HepG2 (cell line): ENCODE results near the gene CHMP5. TPM values are rescaled to one million over a fixed set of nuclear protein-coding genes. Genes with fewer than 3 reads are reported as not detected.

Experiments
- ATAC-seq: fragments of 200-7000 bp; cut with Tn5 transposase; 3 replicates; pipeline ENCODE4 v1.9.1; 2020; ENCODE audit warnings: mild to moderate bottlenecking, moderate library complexity
- BruUV-seq: library from RNA; stranded (reverse); fragments of 400-500 nt; replicated peaks from 2 replicates; lab custom pipeline; 2021; lab: Mats Ljungman, UMichigan
- CTCF ChIA-PET: fragments of 300-600 bp; formaldehyde crosslinking; extraction: SDS; loops from one replicate; lab custom pipeline; 2021; ENCODE audit warnings: low total read pairs, inconsistent platforms, low intra/inter-chr PET ratio; lab: Yijun Ruan, JAX
- POLR2A ChIA-PET: fragments of 350-600 bp; sonication (Branson Sonifier 250); formaldehyde crosslinking; loops from one replicate; lab custom pipeline; 2020; ENCODE audit warnings: antibody characterized with exemption, inconsistent platforms; lab: Yijun Ruan, JAX
- DNase-seq: peaks from one replicate; pipeline ENCODE4 v3.0.0-alpha.2; 2015; ENCODE audit warnings: low spot score
- FAIRE-seq: peaks from 3 replicates; lab custom pipeline; 2011; peaks lifted over from hg19 to GRCh38; lab: Jason Lieb, UNC
- H2AFZ ChIP-seq: one replicate; pipeline ENCODE4 v1.6.1; 2011; ENCODE audit warnings: low read length, inconsistent platforms
- H3K27ac ChIP-seq: fragments of 300-600 bp; 3 replicates; pipeline ENCODE4 v1.8.0; 2011; ENCODE audit warnings: mixed run types, mild to moderate bottlenecking, mixed read lengths, low read length, inconsistent platforms; ENCODE audit not compliant: insufficient read depth; ENCODE audit errors: extremely low read length
- H3K27me3 ChIP-seq, 2 experiments: fragments of 200-600 bp in 1 of 2; 2 replicates in 1 of 2; 3 replicates in 1 of 2; pipeline versions ENCODE4 v1.6.0 to v1.8.0; 2011; ENCODE audit warnings: low read length in 2 of 2, mild to moderate bottlenecking in 2 of 2, moderate library complexity in 2 of 2, inconsistent platforms in 1 of 2; ENCODE audit not compliant: insufficient read depth in 2 of 2, control insufficient read depth in 1 of 2
- H3K36me3 ChIP-seq, 2 experiments: fragments of 200-600 bp in 1 of 2; replicated peaks in 1 of 2; 2 replicates in 1 of 2; 3 replicates in 1 of 2; pipeline versions ENCODE4 v1.5.1 to v1.8.0; 2011; ENCODE audit warnings: low read length in 2 of 2, inconsistent platforms in 1 of 2; ENCODE audit not compliant: insufficient read depth in 2 of 2, control insufficient read depth in 1 of 2
- H3K4me1 ChIP-seq: 2 replicates; pipeline ENCODE4 v1.5.1; 2012; ENCODE audit warnings: low read length, inconsistent platforms; ENCODE audit not compliant: insufficient read depth
- H3K4me2 ChIP-seq: 2 replicates; pipeline ENCODE4 v1.6.0; 2011; ENCODE audit warnings: low read depth, low read length, inconsistent platforms
- H3K4me3 ChIP-seq, 3 experiments: fragments of 200-600 bp in 1 of 3; sonication (generic), shearing (Covaris generic) in 1 of 3; replicated peaks in 1 of 3; 2 replicates each; pipeline ENCODE4 v1.5.1; 2011 to 2016; ENCODE audit warnings: low read length in 3 of 3, inconsistent platforms in 2 of 3, low read depth in 2 of 3, mild to moderate bottlenecking in 2 of 3, control low read depth in 1 of 3, mixed read lengths in 1 of 3; ENCODE audit not compliant: insufficient read depth in 1 of 3
- H3K79me2 ChIP-seq: one replicate; pipeline ENCODE4 v1.6.1; 2011; ENCODE audit warnings: low read length, inconsistent platforms; ENCODE audit not compliant: insufficient read depth
- H3K9ac ChIP-seq: 2 replicates; pipeline ENCODE4 v1.6.0; 2011; ENCODE audit warnings: mild to moderate bottlenecking, low read depth, low read length, inconsistent platforms; ENCODE audit not compliant: insufficient read depth
- H3K9me3 ChIP-seq: 2 replicates; pipeline ENCODE4 v1.5.1; 2012; ENCODE audit warnings: mild to moderate bottlenecking, low read length
- H4K20me1 ChIP-seq: 2 replicates; pipeline ENCODE4 v1.6.0; 2011; ENCODE audit warnings: inconsistent platforms, mild to moderate bottlenecking, low read length, moderate library complexity; ENCODE audit not compliant: insufficient read depth
- ELF1 ChIP-seq: sonication (generic); formaldehyde crosslinking; IDR thresholded peaks from 2 replicates; pipeline ENCODE4 v1.4.0; 2020; ENCODE audit warnings: missing genetic modification reagents
- ELF4 ChIP-seq: sonication (generic); formaldehyde crosslinking; IDR thresholded peaks from 2 replicates; pipeline ENCODE4 v1.5.0; 2020; ENCODE audit warnings: missing genetic modification reagents, mild to moderate bottlenecking, moderate library complexity, borderline replicate concordance
- PHF21A ChIP-seq: sonication (generic); formaldehyde crosslinking; IDR thresholded peaks from 2 replicates; pipeline ENCODE4 v1.5.0; 2020; ENCODE audit warnings: mild to moderate bottlenecking, missing genetic modification reagents
- SAP130 ChIP-seq: IDR thresholded peaks from 2 replicates; pipeline ENCODE4 v1.6.1; 2016; ENCODE audit warnings: low read depth
- TOPORS ChIP-seq: sonication (generic); formaldehyde crosslinking; IDR thresholded peaks from 2 replicates; pipeline ENCODE4 v1.8.0; 2023; ENCODE audit warnings: mild to moderate bottlenecking, missing genetic modification reagents
- ZBTB1 ChIP-seq: sonication (generic); formaldehyde crosslinking; IDR thresholded peaks from 2 replicates; pipeline ENCODE4 v1.4.0; 2020; ENCODE audit warnings: missing genetic modification reagents, borderline replicate concordance
- ZFP36L1 ChIP-seq: sonication (generic); formaldehyde crosslinking; IDR thresholded peaks from 2 replicates; pipeline ENCODE4 v1.8.0; 2022; ENCODE audit warnings: mild to moderate bottlenecking, missing genetic modification reagents, moderate library complexity
- ZNF180 ChIP-seq: sonication (generic); formaldehyde crosslinking; IDR thresholded peaks from 2 replicates; pipeline ENCODE4 v1.4.0; 2020; ENCODE audit warnings: low read depth, missing genetic modification reagents, borderline replicate concordance
- ZNF280B ChIP-seq: sonication (generic); formaldehyde crosslinking; IDR thresholded peaks from 2 replicates; pipeline ENCODE4 v1.5.0; 2020; ENCODE audit warnings: missing genetic modification reagents, mild to moderate bottlenecking, borderline replicate concordance
- ZNF280D ChIP-seq: sonication (generic); formaldehyde crosslinking; IDR thresholded peaks from 2 replicates; pipeline ENCODE4 v1.5.1; 2020; ENCODE audit warnings: mild to moderate bottlenecking, missing genetic modification reagents
- ZNF34 ChIP-seq: sonication (generic); formaldehyde crosslinking; IDR thresholded peaks from 2 replicates; pipeline ENCODE4 v1.4.0; 2020; ENCODE audit warnings: mild to moderate bottlenecking, missing genetic modification reagents, borderline replicate concordance
- ZNF713 ChIP-seq: sonication (generic); formaldehyde crosslinking; IDR thresholded peaks from 2 replicates; pipeline ENCODE4 v1.4.0; 2020; ENCODE audit warnings: mild to moderate bottlenecking, missing genetic modification reagents
- ZNF749 ChIP-seq: sonication (generic); formaldehyde crosslinking; IDR thresholded peaks from 2 replicates; pipeline ENCODE4 v1.8.0; 2022; ENCODE audit warnings: mild to moderate bottlenecking, missing genetic modification reagents, moderate library complexity, borderline replicate concordance
- WGBS: methylation state at CpG from one replicate; pipeline ENCODE4 v1.1.6; 2017; ENCODE audit warnings: low lambda C conversion rate; 5-methylcytosine and 5-hydroxymethylcytosine counted together
- in situ Hi-C: cut with HindIII; loops from 2 replicates; pipeline ENCODE4 v1.10.0; 2017; ENCODE audit warnings: low pct_unique_long_range_greater_than_20kb; ENCODE audit not compliant: extremely low pct_ligation_motif_present
- intact Hi-C: fragments of 100-400 bp; cut with micrococcal nuclease; formaldehyde crosslinking; loops from one replicate; pipeline ENCODE4 v1.10.0; 2022; ENCODE audit not compliant: unreplicated experiment
- polyA plus RNA-seq, 8 experiments: library from polyadenylated mRNA; depleted of rRNA in 3 of 8; stranded (reverse) in 7 of 8; unstranded in 1 of 8; fragments of >200 nt; fragmentation: Illumina TruSeq in 4 of 8; extraction: Trizol in 4 of 8; gene quantifications; 2 replicates each; pipeline versions ENCODE4 v1.2.1 to v1.2.3, GENCODE V29; 2011 to 2016; ENCODE audit warnings: low read depth in 4 of 8, missing spikeins in 1 of 8, mixed read lengths in 1 of 8; ENCODE audit not compliant: insufficient read depth in 1 of 8
- total RNA-seq, 5 experiments: library from RNA; depleted of rRNA; stranded (reverse); fragments of >200 nt; fragmentation: Illumina TruSeq; extraction: Trizol; gene quantifications; 2 replicates each; pipeline ENCODE4 v1.2.3, GENCODE V29; 2016; ENCODE audit warnings: low read depth in 1 of 5

Gene CHMP5
- total and polyA plus RNA-seq, 2 of the 13 experiments (the other 11 are each of a cell fraction or from before 2014, with no cell fraction given) = 46.0 to 57.3 TPM

DNA sequence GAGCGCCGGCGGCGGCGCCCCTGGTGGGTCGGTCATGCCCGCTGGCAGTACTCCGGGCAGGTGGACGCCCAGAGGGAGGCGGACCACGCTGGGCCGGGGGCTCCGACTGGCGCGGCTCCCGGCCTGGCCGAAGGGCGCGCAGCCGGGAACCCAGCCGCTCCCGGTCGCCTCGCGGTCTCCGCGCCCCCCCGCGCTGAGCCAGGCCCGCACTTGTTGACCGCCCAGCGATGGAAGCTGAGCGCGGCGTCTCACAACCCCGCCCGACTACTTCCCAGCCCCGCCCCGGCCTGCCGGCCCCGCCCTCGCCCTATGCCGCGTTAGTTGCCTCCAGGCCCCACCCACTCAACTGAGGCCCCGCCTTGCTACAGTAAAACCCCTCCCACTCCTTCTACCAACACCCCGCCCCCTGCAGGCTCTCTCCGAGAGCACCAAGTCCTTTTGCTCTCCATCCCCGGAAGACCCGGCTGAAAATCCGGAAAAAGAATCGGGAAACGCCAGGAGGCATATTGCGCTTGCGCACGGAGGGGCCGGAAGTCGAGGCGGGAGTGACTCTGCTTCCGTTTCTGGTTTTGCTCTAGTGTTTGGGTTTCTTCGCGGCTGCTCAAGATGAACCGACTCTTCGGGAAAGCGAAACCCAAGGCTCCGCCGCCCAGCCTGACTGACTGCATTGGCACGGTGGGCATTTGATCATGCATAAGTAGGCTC lies at the start of gene CHMP5, which contains the start of gene BAG1 (continued):
- TF ChIP-seq ZNF280B (CRISPR knock-in tag) (no peak), TOPORS (CRISPR knock-in tag) (peak; percentile 96), ELF1 (CRISPR knock-in tag) (peak; percentile 96), SAP130 (CRISPR knock-in tag) (peak; percentile 58), ZFP36L1 (CRISPR knock-in tag) (no peak), ZNF713 (CRISPR knock-in tag) (0 out of 2 replicates have a peak, but pooled peaks have one; percentile 66), ZNF749 (no peak), ELF4 (CRISPR knock-in tag) (no peak; the same call in 1 of the 2 replicates)

GRCh38 chr9:33220681-33221567 lies 43.9 kb upstream of the CHMP5 start:
- POLR2A ChIA-PET = no interaction called here
- TF ChIP-seq ZNF280D = no peak
- no peak for TF ChIP-seq ZBTB1 (CRISPR knock-in tag)
- TF ChIP-seq PHF21A (CRISPR knock-in tag) = no peak
- no peak for TF ChIP-seq ZNF34 (CRISPR knock-in tag)
- TF ChIP-seq ZNF180 (CRISPR knock-in tag) = no peak

More at GRCh38 chr9:33220681-33221567, 43.9 kb upstream of the CHMP5 start:
- ATAC-seq (peak; percentile 41), DNase-seq (no peak), FAIRE-seq (no peak)
- Histone ChIP-seq H3K9me3 (no peaks in the 10 kb centered on the region), H3K4me3 (no peak overlapping the region), H3K4me2 (0 out of 2 replicates have a peak overlapping the region, but pooled peaks have one; percentile 6), H3K27ac (no peak overlapping the region), H3K9ac (no peak overlapping the region), H4K20me1 (no peaks in the 10 kb centered on the region), H3K4me1 (peaks cover 5% of the 10 kb centered on the region; the same call in 1 of the 2 replicates), H2AFZ (no peak overlapping the region), H3K36me3 (no peaks in the 10 kb centered on the region), H3K79me2 (no peaks in the 10 kb centered on the region), H3K27me3 (peaks cover 0 to 13% of the 10 kb centered on the region in 2 experiments; a peak in 2 of 5 replicates)
- no TSS peak for BruUV-seq
- 47% methylated on average over 11 of the region's 14 CpGs for WGBS
- CTCF ChIA-PET = no interaction called here
- intact Hi-C loops (no loop called here), in situ Hi-C loops (no loop called here)
